NCI-H2227 treated with DMSO at 0.1 percent for 48 hours (cell line): Measurements from ENCODE around the gene SPATA31A1.
"Not testable (repeated sequence)": the region's sequence is repeated elsewhere in the genome, so short reads cannot be mapped to it uniquely, and the experiment has no call there.

Experiments
- DNase-seq: peaks from one replicate; lab custom pipeline; 2025; lab: John Stamatoyannopoulos, UW

The SPATA31A1 gene

GRCh38 chr9:39355369-39355768 is at the start of gene SPATA31A1:
Gene SPATA31A1 (plus strand): TSS chr9:39355669. CDS start chr9:39355731, 62 bp downstream.
- not testable (repeated sequence) for DNase-seq

DNA sequence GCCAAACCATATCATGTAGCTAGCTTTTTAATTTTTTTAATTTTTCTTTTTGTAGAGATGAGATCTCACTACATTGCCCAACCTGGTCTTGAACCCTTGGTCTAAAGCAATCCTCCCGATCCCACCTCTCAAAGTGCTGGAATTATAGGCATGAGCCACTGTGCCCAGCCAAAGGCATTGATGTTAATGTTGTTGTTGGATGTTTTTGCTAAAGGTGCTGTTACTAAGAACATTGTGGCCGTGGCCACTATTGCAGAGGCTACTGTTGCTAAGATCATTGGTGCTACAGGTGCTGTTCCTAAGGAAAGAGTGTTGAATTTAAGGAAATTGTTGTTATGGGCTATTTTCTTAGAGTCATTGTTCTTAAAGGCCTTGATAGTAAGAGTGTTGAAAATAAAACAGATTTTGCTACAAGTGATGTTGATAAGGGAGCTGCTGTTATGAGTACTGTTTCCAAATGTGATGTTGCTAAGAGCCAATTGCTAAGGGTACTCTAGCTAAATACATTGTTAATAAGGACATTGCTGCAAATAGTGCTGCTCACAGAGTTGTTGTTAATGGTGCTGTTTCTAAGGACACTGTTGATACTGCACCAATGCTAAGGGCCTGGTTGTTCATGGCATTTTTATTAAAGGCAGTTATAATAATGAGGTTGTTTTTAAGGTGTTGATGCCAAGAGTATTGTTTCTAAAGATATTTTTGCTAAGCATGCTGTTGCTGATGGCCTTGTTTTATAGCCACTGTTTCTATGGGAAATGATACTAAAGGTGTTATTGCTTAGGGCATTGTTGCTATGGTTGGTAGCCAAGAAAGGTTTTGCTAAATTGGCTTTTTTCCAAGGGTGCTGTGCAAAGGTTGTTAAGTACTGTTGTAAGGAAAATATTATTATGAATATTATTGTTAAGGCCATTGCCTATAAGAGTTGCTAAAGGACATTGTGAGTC is 52.1 kb downstream of the SPATA31A1 start:
- not testable (repeated sequence) for DNase-seq

GRCh38 chr9:39411254-39411940 is 55.9 kb downstream of the SPATA31A1 start:
- not testable (repeated sequence) for DNase-seq
